Skeletal muscle tissue (tissue), 5 donors: ENCODE measurements around the gene SVOP. TPM values are rescaled to one million over a fixed set of nuclear protein-coding genes. Genes with fewer than 3 reads are reported as not detected.
"Not testable (repeated sequence)": the region's sequence is repeated elsewhere in the genome, so short reads cannot be mapped to it uniquely, and the experiment has no call there.

Source experiments
- H3K27ac ChIP-seq: one replicate; pipeline ENCODE4 v1.7.0; 2013; ENCODE audit warnings: mild to moderate bottlenecking, low read depth, low read length, inconsistent platforms
- H3K27me3 ChIP-seq, 3 donors: one replicate each; pipeline ENCODE4 v1.7.0; 2013; ENCODE audit warnings: low read length in 3 of 3; ENCODE audit not compliant: control insufficient read depth in 3 of 3, insufficient read depth in 3 of 3
- H3K36me3 ChIP-seq, 3 donors: one replicate each; pipeline ENCODE4 v1.7.0; 2013; ENCODE audit warnings: low read length in 3 of 3; ENCODE audit not compliant: control insufficient read depth in 3 of 3, insufficient read depth in 3 of 3
- H3K4me1 ChIP-seq, 3 donors: one replicate each; pipeline ENCODE4 v1.7.0; 2013; ENCODE audit warnings: low read length in 3 of 3, mild to moderate bottlenecking in 3 of 3; ENCODE audit not compliant: control insufficient read depth in 3 of 3, insufficient read depth in 3 of 3
- H3K4me3 ChIP-seq, 3 donors: one replicate each; pipeline ENCODE4 v1.7.0; 2013; ENCODE audit warnings: low read length in 3 of 3
- H3K9ac ChIP-seq, 3 donors: one replicate each; pipeline ENCODE4 v1.7.0; 2013; ENCODE audit warnings: low read length in 3 of 3, mild to moderate bottlenecking in 3 of 3, moderate library complexity in 2 of 3, low read depth in 1 of 3
- H3K9me3 ChIP-seq, 3 donors: one replicate each; pipeline ENCODE4 v1.7.0; 2013; ENCODE audit warnings: low read length in 3 of 3; ENCODE audit not compliant: control insufficient read depth in 3 of 3
- small RNA-seq: library from RNA; depleted of rRNA; stranded (forward); fragments of <200 nt; gene quantifications from one replicate; pipeline ENCODE3, GENCODE V24; 2014
- total RNA-seq: library from RNA; depleted of rRNA; stranded (reverse); fragments of >200 nt; gene quantifications from one replicate; pipeline ENCODE4 v1.2.3, GENCODE V29; 2014
- donor health status: Osteomylitis.

SVOP gene
- total RNA-seq, 1 donor from 2014 or later, result under 0.01 TPM

- H3K4me1 ChIP-seq, result peaks cover 17 to 25% (median 25%) of the 10 kb centered on the region in 3 donors
- no peaks in the 10 kb centered on the region for H3K27me3 ChIP-seq
- no peak overlapping the region for H3K9ac ChIP-seq
- no peak overlapping the region for H3K4me3 ChIP-seq
- no peak overlapping the region for H3K27ac ChIP-seq
- H3K9me3 ChIP-seq, result no peaks in the 10 kb centered on the region
- H3K36me3 ChIP-seq, result peaks cover 0 to 4% (median 0%) of the 10 kb centered on the region in 3 donors
Measured at GRCh38 chr12:108860443-108860842, 160.4 kb downstream of the SVOP start.

GRCh38 chr12:108859923-108860291 lies 161.0 kb downstream of the SVOP start:
- Histone ChIP-seq H3K36me3 (peaks cover 0 to 4% (median 0%) of the 10 kb centered on the region in 3 donors), H3K4me3 (no peak overlapping the region), H3K9ac (no peak overlapping the region), H3K27ac (no peak overlapping the region), H3K27me3 (no peaks in the 10 kb centered on the region), H3K9me3 (no peaks in the 10 kb centered on the region), H3K4me1 (peaks cover 18 to 29% (median 29%) of the 10 kb centered on the region in 3 donors)

DNA sequence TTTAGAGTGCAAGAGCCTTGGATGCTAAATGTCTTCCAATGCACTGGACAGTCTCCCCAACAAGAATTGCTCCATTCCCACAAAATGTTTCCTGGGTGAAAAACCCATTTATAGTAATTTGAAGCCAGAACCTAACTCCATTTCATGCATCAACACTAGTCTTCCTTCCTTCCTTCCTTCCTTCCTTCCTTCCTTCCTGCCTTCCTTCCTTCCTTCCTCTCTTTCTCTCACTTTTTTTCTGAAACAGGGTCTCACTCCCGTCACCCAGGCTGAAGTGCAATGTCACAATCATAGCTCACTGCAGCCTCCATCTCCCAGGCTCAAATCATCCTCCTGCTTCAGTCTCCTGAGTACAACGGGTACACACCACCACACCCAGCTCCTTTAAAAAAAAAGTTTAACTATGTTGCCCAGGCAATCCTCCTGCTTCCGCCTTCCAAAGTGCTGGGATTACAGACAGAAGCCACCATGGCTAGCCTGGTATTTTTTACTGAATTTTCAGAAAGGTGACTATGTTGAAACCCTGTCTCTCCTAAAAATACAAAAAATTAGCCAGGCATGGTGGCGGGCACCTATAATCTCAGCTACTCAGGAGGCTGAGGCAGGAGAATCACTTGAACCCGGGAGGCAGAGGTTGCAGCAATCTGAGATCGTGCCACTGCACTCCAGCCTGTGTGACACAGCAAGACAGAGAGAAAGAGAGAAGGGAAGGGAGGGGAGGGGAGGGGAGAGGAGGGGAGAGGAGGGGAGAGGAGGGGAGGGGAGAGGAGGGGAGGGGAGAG lies 161.5 kb downstream of the SVOP start:
- not testable (repeated sequence) for H3K9ac ChIP-seq, H3K27ac ChIP-seq

GRCh38 chr12:108858311-108859074 lies 162.4 kb downstream of the SVOP start:
- H3K4me3 ChIP-seq, result peak overlapping the region; percentile 22 to 63 (median 44)
- peaks cover 32 to 44% (median 43%) of the 10 kb centered on the region in 3 donors for H3K4me1 ChIP-seq
- H3K27me3 ChIP-seq, result no peaks in the 10 kb centered on the region
- no peaks in the 10 kb centered on the region for H3K9me3 ChIP-seq
- peak overlapping the region in 2 of 3 donors; percentile 2 to 57 for H3K9ac ChIP-seq
- peaks cover 0 to 4% (median 4%) of the 10 kb centered on the region in 3 donors for H3K36me3 ChIP-seq
- peak overlapping the region; percentile 67 for H3K27ac ChIP-seq

More for the DNA sequence above, 161.5 kb downstream of the SVOP start:
- not testable (repeated sequence) for H3K36me3 ChIP-seq, H3K27me3 ChIP-seq, H3K9me3 ChIP-seq
- peak overlapping the region in 2 of 3 donors; percentile 29 to 44 for H3K4me3 ChIP-seq
- H3K4me1 ChIP-seq, result peaks cover 23 to 35% (median 35%) of the 10 kb centered on the region in 3 donors

Small RNAs within 50 kb of the gene (small RNA-seq; reads per million reads assigned to genes)
- not detected for gene AC190387.1
- gene RNA5SP372, result not detected
- not detected for gene RNU6-361P

Other genes starting within 250 kb of the SVOP start
- gene SSH1, start 163.5 kb downstream of the SVOP start, total RNA-seq, result 11.0 TPM
- gene DAO, start 141.0 kb downstream of the SVOP start, total RNA-seq, result not detected
- gene USP30, start 31.5 kb upstream of the SVOP start, total RNA-seq, result 12.0 TPM
- gene ALKBH2, start 72.4 kb upstream of the SVOP start, total RNA-seq, result 20.4 TPM
- gene UNG, start 76.5 kb upstream of the SVOP start, total RNA-seq, result 25.6 TPM
- gene ACACB, start 95.5 kb upstream of the SVOP start, total RNA-seq, result 27.7 TPM